Fibroblast of lung (primary cell): ENCODE data around the gene PLPP7. TPM values are rescaled to one million over a fixed set of nuclear protein-coding genes. Genes with fewer than 3 reads are reported as not detected.

Source experiments
- DNase-seq, 2 donors: peaks; one replicate each; pipeline versions ENCODE4 v3.0.0 to v3.0.0-alpha.2; 2010; ENCODE audit warnings: low read depth in 2 of 2
- H2AFZ ChIP-seq: 2 replicates; pipeline ENCODE4 v1.5.1; 2012; ENCODE audit warnings: low read length, control low read depth, inconsistent platforms
- H3K27ac ChIP-seq: 2 replicates; pipeline ENCODE4 v1.5.1; 2011; ENCODE audit warnings: low read length, control low read depth; ENCODE audit not compliant: insufficient read depth
- H3K27me3 ChIP-seq: 2 replicates; pipeline ENCODE4 v1.5.1; 2011; ENCODE audit warnings: mild to moderate bottlenecking, low read length; ENCODE audit not compliant: control insufficient read depth, insufficient read depth
- H3K36me3 ChIP-seq: 2 replicates; pipeline ENCODE4 v1.5.1; 2011; ENCODE audit warnings: low read length; ENCODE audit not compliant: control insufficient read depth, insufficient read depth
- H3K4me1 ChIP-seq: 2 replicates; pipeline ENCODE4 v1.5.1; 2011; ENCODE audit warnings: low read length; ENCODE audit not compliant: control insufficient read depth, insufficient read depth; ENCODE audit errors: extremely low read depth
- H3K4me2 ChIP-seq: 2 replicates; pipeline ENCODE4 v1.5.1; 2011; ENCODE audit warnings: low read length, control low read depth; ENCODE audit not compliant: insufficient read depth; ENCODE audit errors: extremely low read depth
- H3K4me3 ChIP-seq, 4 experiments: fragments of 200-600 bp in 1 of 4; sonication (generic) in 1 of 4; replicated peaks in 1 of 4; 2 replicates each; pipeline ENCODE4 v1.5.1; 2011 to 2016; ENCODE audit warnings: low read length in 4 of 4, low read depth in 3 of 4, mild to moderate bottlenecking in 3 of 4, control low read depth in 2 of 4, inconsistent platforms in 1 of 4, mixed read lengths in 1 of 4; ENCODE audit not compliant: insufficient read depth in 1 of 4; ENCODE audit errors: control extremely low read depth in 1 of 4
- H3K79me2 ChIP-seq: 2 replicates; pipeline ENCODE4 v1.5.1; 2012; ENCODE audit warnings: mild to moderate bottlenecking, low read length, inconsistent platforms; ENCODE audit not compliant: control insufficient read depth, insufficient read depth
- H3K9ac ChIP-seq: 2 replicates; pipeline ENCODE4 v1.5.1; 2011; ENCODE audit warnings: mild to moderate bottlenecking, low read length, control low read depth; ENCODE audit not compliant: insufficient read depth
- H3K9me3 ChIP-seq: 2 replicates; pipeline ENCODE4 v1.5.1; 2012; ENCODE audit warnings: low read depth, low read length; ENCODE audit not compliant: control insufficient read depth, insufficient read depth
- H4K20me1 ChIP-seq: 2 replicates; pipeline ENCODE4 v1.5.1; 2011; ENCODE audit warnings: low read length; ENCODE audit not compliant: control insufficient read depth, insufficient read depth; ENCODE audit errors: extremely low read depth
- CTCF ChIP-seq, 2 donors: IDR thresholded peaks in 1 of 2; conservative IDR thresholded peaks in 1 of 2; 1 replicate in 1 of 2; 2 replicates in 1 of 2; pipeline ENCODE4 v1.5.1; 2011 to 2012; ENCODE audit warnings: low read length in 2 of 2, control low read depth in 1 of 2, inconsistent platforms in 1 of 2, low read depth in 1 of 2, mild to moderate bottlenecking in 1 of 2
- EZH2 ChIP-seq: IDR thresholded peaks from 2 replicates; pipeline ENCODE4 v1.5.1; 2012; ENCODE audit warnings: low read length, control low read depth, mild to moderate bottlenecking; ENCODE audit errors: missing control alignments
- polyA plus RNA-seq, 2 donors: library from polyadenylated mRNA; depleted of rRNA in 1 of 2; stranded (reverse) in 1 of 2; unstranded in 1 of 2; fragments of >200 nt; gene quantifications; 2 replicates each; pipeline ENCODE4 v1.2.1, GENCODE V29; 2011 to 2012; ENCODE audit warnings: missing spikeins in 1 of 2
- total RNA-seq: library from RNA; depleted of rRNA; stranded (reverse); fragments of >200 nt; gene quantifications from 2 replicates; pipeline ENCODE4 v1.2.1, GENCODE V29; 2014

PLPP7 gene
- total and polyA plus RNA-seq, 2 donors (not counting 1 experiment from before 2014, with no cell fraction given): 3.0 to 9.4 TPM

- TF ChIP-seq EZH2 (no peak), CTCF (conservative IDR thresholded peaks at IDR 0.05 in 1 of 2, IDR thresholded peaks at IDR 0.05 in 1 of 2; ENCODE audit: low read depth in 1 of 2, low read length in 2 of 2) (no peak)
- H3K4me1 ChIP-seq: no peaks in the 10 kb centered on the region
- DNase-seq: no peak
- H3K9ac ChIP-seq: no peak overlapping the region
- no peaks in the 10 kb centered on the region for H4K20me1 ChIP-seq
- no peaks in the 10 kb centered on the region for H3K36me3 ChIP-seq
- no peak overlapping the region for H3K4me2 ChIP-seq
- no peaks in the 10 kb centered on the region for H3K79me2 ChIP-seq
- peaks cover 35% of the 10 kb centered on the region for H3K27me3 ChIP-seq
- H2AFZ ChIP-seq: no peak overlapping the region
- H3K9me3 ChIP-seq: no peaks in the 10 kb centered on the region
- H3K4me3 ChIP-seq: no peak overlapping the region
- no peak overlapping the region for H3K27ac ChIP-seq
Measured at GRCh38 chr9:131281119-131281965, 8.2 kb upstream of the PLPP7 start.

GRCh38 chr9:131282175-131282574 lies 7.3 kb upstream of the PLPP7 start:
- no peak overlapping the region for H2AFZ ChIP-seq
- H3K9me3 ChIP-seq: no peaks in the 10 kb centered on the region
- H3K27me3 ChIP-seq: peaks cover 33% of the 10 kb centered on the region
- no peaks in the 10 kb centered on the region for H3K79me2 ChIP-seq
- H3K4me3 ChIP-seq: no peak overlapping the region
- no peak for TF ChIP-seq CTCF (conservative IDR thresholded peaks at IDR 0.05 in 1 of 2, IDR thresholded peaks at IDR 0.05 in 1 of 2; ENCODE audit: low read depth in 1 of 2, low read length in 2 of 2)
- TF ChIP-seq EZH2: peak; percentile 83
- H3K4me1 ChIP-seq: no peaks in the 10 kb centered on the region
- DNase-seq: no peak
- no peaks in the 10 kb centered on the region for H4K20me1 ChIP-seq
- no peak overlapping the region for H3K9ac ChIP-seq
- H3K36me3 ChIP-seq: no peaks in the 10 kb centered on the region
- H3K27ac ChIP-seq: no peak overlapping the region
- H3K4me2 ChIP-seq: no peak overlapping the region

GRCh38 chr9:131282688-131283422 lies 6.7 kb upstream of the PLPP7 start:
- Histone ChIP-seq H2AFZ (no peak overlapping the region), H3K4me3 (peak overlapping the region in 1 of 4 experiments; percentile 17)
- DNase-seq: peak; percentile 11 to 32

More at GRCh38 chr9:131282688-131283422, 6.7 kb upstream of the PLPP7 start:
- Histone ChIP-seq H3K36me3 (no peaks in the 10 kb centered on the region), H3K4me1 (no peaks in the 10 kb centered on the region), H3K4me2 (no peak overlapping the region), H3K79me2 (no peaks in the 10 kb centered on the region), H3K9me3 (no peaks in the 10 kb centered on the region), H3K9ac (no peak overlapping the region), H4K20me1 (no peaks in the 10 kb centered on the region), H3K27ac (no peak overlapping the region), H3K27me3 (peaks cover 33% of the 10 kb centered on the region)
- no peak for TF ChIP-seq CTCF (conservative IDR thresholded peaks at IDR 0.05 in 1 of 2, IDR thresholded peaks at IDR 0.05 in 1 of 2; ENCODE audit: low read depth in 1 of 2, low read length in 2 of 2)
- TF ChIP-seq EZH2: no peak
